HepG2 (cell line): Measurements from ENCODE around the gene TAMALIN. TPM values are rescaled to one million over a fixed set of nuclear protein-coding genes. Genes with fewer than 3 reads are reported as not detected.
A peak's percentile ranks its signal among the peaks of the same experiment; 100 is the strongest.

Source experiments
- ATAC-seq: fragments of 200-7000 bp; cut with Tn5 transposase; 3 replicates; pipeline ENCODE4 v1.9.1; 2020; ENCODE audit warnings: mild to moderate bottlenecking, moderate library complexity
- BruUV-seq: library from RNA; stranded (reverse); fragments of 400-500 nt; replicated peaks from 2 replicates; lab custom pipeline; 2021; lab: Mats Ljungman, UMichigan
- CTCF ChIA-PET: fragments of 300-600 bp; formaldehyde crosslinking; extraction: SDS; loops from one replicate; lab custom pipeline; 2021; ENCODE audit warnings: low total read pairs, inconsistent platforms, low intra/inter-chr PET ratio; lab: Yijun Ruan, JAX
- POLR2A ChIA-PET: fragments of 350-600 bp; sonication (Branson Sonifier 250); formaldehyde crosslinking; loops from one replicate; lab custom pipeline; 2020; ENCODE audit warnings: antibody characterized with exemption, inconsistent platforms; lab: Yijun Ruan, JAX
- DNase-seq: peaks from one replicate; pipeline ENCODE4 v3.0.0-alpha.2; 2015; ENCODE audit warnings: low spot score
- FAIRE-seq: peaks from 3 replicates; lab custom pipeline; 2011; peaks lifted over from hg19 to GRCh38; lab: Jason Lieb, UNC
- H2AFZ ChIP-seq: one replicate; pipeline ENCODE4 v1.6.1; 2011; ENCODE audit warnings: low read length, inconsistent platforms
- H3K27ac ChIP-seq: fragments of 300-600 bp; 3 replicates; pipeline ENCODE4 v1.8.0; 2011; ENCODE audit warnings: mixed run types, mild to moderate bottlenecking, mixed read lengths, low read length, inconsistent platforms; ENCODE audit not compliant: insufficient read depth; ENCODE audit errors: extremely low read length
- H3K27me3 ChIP-seq, 2 experiments: fragments of 200-600 bp in 1 of 2; 2 replicates in 1 of 2; 3 replicates in 1 of 2; pipeline versions ENCODE4 v1.6.0 to v1.8.0; 2011; ENCODE audit warnings: low read length in 2 of 2, mild to moderate bottlenecking in 2 of 2, moderate library complexity in 2 of 2, inconsistent platforms in 1 of 2; ENCODE audit not compliant: insufficient read depth in 2 of 2, control insufficient read depth in 1 of 2
- H3K36me3 ChIP-seq, 2 experiments: fragments of 200-600 bp in 1 of 2; replicated peaks in 1 of 2; 2 replicates in 1 of 2; 3 replicates in 1 of 2; pipeline versions ENCODE4 v1.5.1 to v1.8.0; 2011; ENCODE audit warnings: low read length in 2 of 2, inconsistent platforms in 1 of 2; ENCODE audit not compliant: insufficient read depth in 2 of 2, control insufficient read depth in 1 of 2
- H3K4me1 ChIP-seq: 2 replicates; pipeline ENCODE4 v1.5.1; 2012; ENCODE audit warnings: low read length, inconsistent platforms; ENCODE audit not compliant: insufficient read depth
- H3K4me2 ChIP-seq: 2 replicates; pipeline ENCODE4 v1.6.0; 2011; ENCODE audit warnings: low read depth, low read length, inconsistent platforms
- H3K4me3 ChIP-seq, 3 experiments: fragments of 200-600 bp in 1 of 3; sonication (generic), shearing (Covaris generic) in 1 of 3; replicated peaks in 1 of 3; 2 replicates each; pipeline ENCODE4 v1.5.1; 2011 to 2016; ENCODE audit warnings: low read length in 3 of 3, inconsistent platforms in 2 of 3, low read depth in 2 of 3, mild to moderate bottlenecking in 2 of 3, control low read depth in 1 of 3, mixed read lengths in 1 of 3; ENCODE audit not compliant: insufficient read depth in 1 of 3
- H3K79me2 ChIP-seq: one replicate; pipeline ENCODE4 v1.6.1; 2011; ENCODE audit warnings: low read length, inconsistent platforms; ENCODE audit not compliant: insufficient read depth
- H3K9ac ChIP-seq: 2 replicates; pipeline ENCODE4 v1.6.0; 2011; ENCODE audit warnings: mild to moderate bottlenecking, low read depth, low read length, inconsistent platforms; ENCODE audit not compliant: insufficient read depth
- H3K9me3 ChIP-seq: 2 replicates; pipeline ENCODE4 v1.5.1; 2012; ENCODE audit warnings: mild to moderate bottlenecking, low read length
- H4K20me1 ChIP-seq: 2 replicates; pipeline ENCODE4 v1.6.0; 2011; ENCODE audit warnings: inconsistent platforms, mild to moderate bottlenecking, low read length, moderate library complexity; ENCODE audit not compliant: insufficient read depth
- CEBPG ChIP-seq: IDR thresholded peaks from 2 replicates; pipeline ENCODE4 v1.6.1; 2016
- ELF1 ChIP-seq: sonication (generic); formaldehyde crosslinking; IDR thresholded peaks from 2 replicates; pipeline ENCODE4 v1.4.0; 2020; ENCODE audit warnings: missing genetic modification reagents
- ELF3 ChIP-seq: IDR thresholded peaks from 2 replicates; pipeline ENCODE4 v1.6.1; 2016; ENCODE audit warnings: missing genetic modification reagents, missing compliant biosample characterization
- FOXA1 ChIP-seq, 2 experiments: fragments of 450-650 bp in 1 of 2; sonication (generic) in 1 of 2; formaldehyde crosslinking in 1 of 2; IDR thresholded peaks; 2 replicates each; pipeline versions ENCODE4 v1.4.0 to v1.6.1; 2016 to 2020; ENCODE audit warnings: missing genetic modification reagents in 1 of 2
- GTF3A ChIP-seq: sonication (generic); formaldehyde crosslinking; conservative IDR thresholded peaks from 2 replicates; pipeline ENCODE4 v1.4.0; 2020; ENCODE audit warnings: mild to moderate bottlenecking, missing genetic modification reagents
- GZF1 ChIP-seq: sonication (generic); formaldehyde crosslinking; IDR thresholded peaks from 2 replicates; pipeline ENCODE4 v1.5.1; 2020; ENCODE audit warnings: mild to moderate bottlenecking, missing genetic modification reagents
- NCOA1 ChIP-seq: sonication (generic); formaldehyde crosslinking; IDR thresholded peaks from 2 replicates; pipeline ENCODE4 v1.9.0; 2021; ENCODE audit warnings: missing genetic modification reagents
- ONECUT2 ChIP-seq: sonication (generic); formaldehyde crosslinking; IDR thresholded peaks from 2 replicates; pipeline ENCODE4 v1.4.0; 2020; ENCODE audit warnings: missing genetic modification reagents
- SALL1 ChIP-seq: sonication (generic); formaldehyde crosslinking; IDR thresholded peaks from 2 replicates; pipeline ENCODE4 v1.8.0; 2022; ENCODE audit warnings: mild to moderate bottlenecking, missing genetic modification reagents
- TERF1 ChIP-seq: sonication (generic); formaldehyde crosslinking; IDR thresholded peaks from 2 replicates; pipeline ENCODE4 v1.8.0; 2022; ENCODE audit warnings: mild to moderate bottlenecking, missing genetic modification reagents, moderate library complexity
- TFAP4 ChIP-seq: sonication (generic); IDR thresholded peaks from 2 replicates; pipeline ENCODE4 v1.6.1; 2016; ENCODE audit warnings: low read depth, borderline replicate concordance
- ZNF383 ChIP-seq: sonication (generic); formaldehyde crosslinking; IDR thresholded peaks from 2 replicates; pipeline ENCODE4 v1.4.0; 2020; ENCODE audit warnings: missing genetic modification reagents, mild to moderate bottlenecking, borderline replicate concordance
- ZNF484 ChIP-seq: sonication (generic); formaldehyde crosslinking; IDR thresholded peaks from 2 replicates; pipeline ENCODE4 v1.5.1; 2020; ENCODE audit warnings: mild to moderate bottlenecking, low read depth, missing genetic modification reagents, borderline replicate concordance
- ZNF615 ChIP-seq: sonication (generic); formaldehyde crosslinking; IDR thresholded peaks from 2 replicates; pipeline ENCODE4 v1.5.0; 2020; ENCODE audit warnings: mild to moderate bottlenecking, missing genetic modification reagents, borderline replicate concordance
- ZNF652 ChIP-seq: IDR thresholded peaks from 2 replicates; pipeline ENCODE4 v1.6.1; 2016; ENCODE audit warnings: low read depth, borderline replicate concordance
- WGBS: methylation state at CpG from one replicate; pipeline ENCODE4 v1.1.6; 2017; ENCODE audit warnings: low lambda C conversion rate; 5-methylcytosine and 5-hydroxymethylcytosine counted together
- in situ Hi-C: cut with HindIII; loops from 2 replicates; pipeline ENCODE4 v1.10.0; 2017; ENCODE audit warnings: low pct_unique_long_range_greater_than_20kb; ENCODE audit not compliant: extremely low pct_ligation_motif_present
- intact Hi-C: fragments of 100-400 bp; cut with micrococcal nuclease; formaldehyde crosslinking; loops from one replicate; pipeline ENCODE4 v1.10.0; 2022; ENCODE audit not compliant: unreplicated experiment
- polyA plus RNA-seq, 8 experiments: library from polyadenylated mRNA; depleted of rRNA in 3 of 8; stranded (reverse) in 7 of 8; unstranded in 1 of 8; fragments of >200 nt; fragmentation: Illumina TruSeq in 4 of 8; extraction: Trizol in 4 of 8; gene quantifications; 2 replicates each; pipeline versions ENCODE4 v1.2.1 to v1.2.3, GENCODE V29; 2011 to 2016; ENCODE audit warnings: low read depth in 4 of 8, missing spikeins in 1 of 8, mixed read lengths in 1 of 8; ENCODE audit not compliant: insufficient read depth in 1 of 8
- total RNA-seq, 5 experiments: library from RNA; depleted of rRNA; stranded (reverse); fragments of >200 nt; fragmentation: Illumina TruSeq; extraction: Trizol; gene quantifications; 2 replicates each; pipeline ENCODE4 v1.2.3, GENCODE V29; 2016; ENCODE audit warnings: low read depth in 1 of 5
- TF ChIP-seq, protein P1 (sequence below): sonication (generic); formaldehyde crosslinking; IDR thresholded peaks from 2 replicates; pipeline ENCODE4 v1.8.0; 2023; ENCODE audit warnings: mild to moderate bottlenecking, missing genetic modification reagents
- TF ChIP-seq, protein P2 (sequence below): sonication (generic); formaldehyde crosslinking; conservative IDR thresholded peaks from 2 replicates; pipeline ENCODE4 v1.4.0; 2020; ENCODE audit warnings: mild to moderate bottlenecking, missing genetic modification reagents, moderate library complexity
- TF ChIP-seq, protein P3 (sequence below): sonication (generic); formaldehyde crosslinking; IDR thresholded peaks from 2 replicates; pipeline ENCODE4 v1.5.0; 2020; ENCODE audit warnings: missing genetic modification reagents, mild to moderate bottlenecking, borderline replicate concordance

TAMALIN gene
- total and polyA plus RNA-seq, 2 of the 13 experiments (the other 11 are each of a cell fraction or from before 2014, with no cell fraction given): 2.9 to 10.9 TPM

GRCh38 chr12:51959211-51959610, 47.5 kb upstream of the TAMALIN start:
- ATAC-seq (peak; percentile 75), DNase-seq (no peak), FAIRE-seq (peak; percentile 37)
- Histone ChIP-seq H3K4me3 (peak overlapping the region; percentile 5 to 27 (median 25); a peak in 2 of 6 replicates), H4K20me1 (no peaks in the 10 kb centered on the region), H3K79me2 (peaks cover 82% of the 10 kb centered on the region), H3K27ac (peak overlapping the region; percentile 71), H3K27me3 (no peaks in the 10 kb centered on the region), H3K9ac (0 out of 2 replicates have a peak overlapping the region, but pooled peaks have one; percentile 38), H2AFZ (peak overlapping the region; percentile 62), H3K36me3 (no peaks in the 10 kb centered on the region; a peak in 1 of 5 replicates), H3K9me3 (no peaks in the 10 kb centered on the region), H3K4me1 (peaks cover 83% of the 10 kb centered on the region), H3K4me2 (peak overlapping the region; percentile 81)
- in situ Hi-C loops: no loop called here
- ChIA-PET POLR2A (interaction anchor here (0.9 to 1.7 kb wide), 2 partner anchors 18 to 92 kb away, joined by 3 to 7 read pairs; no protein-coding TSS in a partner anchor), CTCF (no interaction called here)
- WGBS: 0% methylated on average over 2 of the region's 3 CpGs
- no TSS peak for BruUV-seq
- intact Hi-C loops: no loop called here
- 0 out of 2 replicates have a peak, but pooled peaks have one; percentile 27 for TF ChIP-seq ELF3 (CRISPR knock-in tag)
- 0 out of 2 replicates have a peak, but pooled peaks have one; percentile 25 for TF ChIP-seq SALL1 (CRISPR knock-in tag)
- TF ChIP-seq ELF1 (CRISPR knock-in tag): no peak
- TF ChIP-seq, protein P1, sequence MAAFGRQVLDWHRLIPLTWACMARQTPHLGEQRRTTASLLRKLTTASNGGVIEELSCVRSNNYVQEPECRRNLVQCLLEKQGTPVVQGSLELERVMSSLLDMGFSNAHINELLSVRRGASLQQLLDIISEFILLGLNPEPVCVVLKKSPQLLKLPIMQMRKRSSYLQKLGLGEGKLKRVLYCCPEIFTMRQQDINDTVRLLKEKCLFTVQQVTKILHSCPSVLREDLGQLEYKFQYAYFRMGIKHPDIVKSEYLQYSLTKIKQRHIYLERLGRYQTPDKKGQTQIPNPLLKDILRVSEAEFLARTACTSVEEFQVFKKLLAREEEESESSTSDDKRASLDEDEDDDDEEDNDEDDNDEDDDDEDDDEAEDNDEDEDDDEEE (CRISPR knock-in tag): no peak
- TF ChIP-seq TERF1 (CRISPR knock-in tag): no peak
- no peak for TF ChIP-seq ZNF484 (CRISPR knock-in tag)
- TF ChIP-seq GTF3A (CRISPR knock-in tag): 0 out of 2 replicates have a peak, but pooled peaks have one; percentile 56
- TF ChIP-seq ONECUT2 (CRISPR knock-in tag): no peak
- peak; percentile 84 for TF ChIP-seq CEBPG (CRISPR knock-in tag)
- no peak for TF ChIP-seq GZF1 (CRISPR knock-in tag)
- no peak for TF ChIP-seq ZNF615 (CRISPR knock-in tag)
- TF ChIP-seq, protein P2, sequence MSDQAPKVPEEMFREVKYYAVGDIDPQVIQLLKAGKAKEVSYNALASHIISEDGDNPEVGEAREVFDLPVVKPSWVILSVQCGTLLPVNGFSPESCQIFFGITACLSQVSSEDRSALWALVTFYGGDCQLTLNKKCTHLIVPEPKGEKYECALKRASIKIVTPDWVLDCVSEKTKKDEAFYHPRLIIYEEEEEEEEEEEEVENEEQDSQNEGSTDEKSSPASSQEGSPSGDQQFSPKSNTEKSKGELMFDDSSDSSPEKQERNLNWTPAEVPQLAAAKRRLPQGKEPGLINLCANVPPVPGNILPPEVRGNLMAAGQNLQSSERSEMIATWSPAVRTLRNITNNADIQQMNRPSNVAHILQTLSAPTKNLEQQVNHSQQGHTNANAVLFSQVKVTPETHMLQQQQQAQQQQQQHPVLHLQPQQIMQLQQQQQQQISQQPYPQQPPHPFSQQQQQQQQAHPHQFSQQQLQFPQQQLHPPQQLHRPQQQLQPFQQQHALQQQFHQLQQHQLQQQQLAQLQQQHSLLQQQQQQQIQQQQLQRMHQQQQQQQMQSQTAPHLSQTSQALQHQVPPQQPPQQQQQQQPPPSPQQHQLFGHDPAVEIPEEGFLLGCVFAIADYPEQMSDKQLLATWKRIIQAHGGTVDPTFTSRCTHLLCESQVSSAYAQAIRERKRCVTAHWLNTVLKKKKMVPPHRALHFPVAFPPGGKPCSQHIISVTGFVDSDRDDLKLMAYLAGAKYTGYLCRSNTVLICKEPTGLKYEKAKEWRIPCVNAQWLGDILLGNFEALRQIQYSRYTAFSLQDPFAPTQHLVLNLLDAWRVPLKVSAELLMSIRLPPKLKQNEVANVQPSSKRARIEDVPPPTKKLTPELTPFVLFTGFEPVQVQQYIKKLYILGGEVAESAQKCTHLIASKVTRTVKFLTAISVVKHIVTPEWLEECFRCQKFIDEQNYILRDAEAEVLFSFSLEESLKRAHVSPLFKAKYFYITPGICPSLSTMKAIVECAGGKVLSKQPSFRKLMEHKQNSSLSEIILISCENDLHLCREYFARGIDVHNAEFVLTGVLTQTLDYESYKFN (CRISPR knock-in tag): peak; percentile 36; the same call in 1 of the 2 replicates
- TF ChIP-seq, protein P3, sequence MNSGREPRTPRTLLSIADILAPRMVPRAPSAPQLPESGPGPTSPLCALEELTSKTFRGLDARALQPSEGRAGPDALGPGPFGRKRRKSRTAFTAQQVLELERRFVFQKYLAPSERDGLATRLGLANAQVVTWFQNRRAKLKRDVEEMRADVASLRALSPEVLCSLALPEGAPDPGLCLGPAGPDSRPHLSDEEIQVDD (CRISPR knock-in tag): no peak
- no peak for TF ChIP-seq NCOA1
- peak; percentile 90 for TF ChIP-seq TFAP4
- no peak for TF ChIP-seq FOXA1 (IDR thresholded peaks at IDR 0.05)
- 0 out of 2 replicates have a peak, but pooled peaks have one; percentile 36 for TF ChIP-seq FOXA1 (CRISPR knock-in tag; IDR thresholded peaks at IDR 0.05)
- no peak for TF ChIP-seq ZNF652 (CRISPR knock-in tag)
- 0 out of 2 replicates have a peak, but pooled peaks have one; percentile 53 for TF ChIP-seq ZNF383 (CRISPR knock-in tag)
